Epithelial cell of proximal tubule (primary cell): ENCODE measurements around the gene ZFYVE21. TPM values are rescaled to one million over a fixed set of nuclear protein-coding genes. Genes with fewer than 3 reads are reported as not detected.
"Not testable (repeated sequence)": the region's sequence is repeated elsewhere in the genome, so short reads cannot be mapped to it uniquely, and the experiment has no call there.

ENCODE experiments used
- DNase-seq: peaks from one replicate; pipeline ENCODE4 v3.0.0-alpha.2; 2011; ENCODE audit warnings: low read depth
- H3K4me3 ChIP-seq: 2 replicates; pipeline ENCODE4 v1.5.1; 2011; ENCODE audit warnings: low read depth, mild to moderate bottlenecking, low read length
- CTCF ChIP-seq: conservative IDR thresholded peaks from 2 replicates; pipeline ENCODE4 v1.5.1; 2012; ENCODE audit warnings: low read depth, mild to moderate bottlenecking, low read length
- total RNA-seq: library from RNA; depleted of rRNA; stranded (reverse); fragments of >200 nt; gene quantifications from 2 replicates; pipeline ENCODE4 v1.2.3, GENCODE V29; 2015

The ZFYVE21 gene
- total RNA-seq, 1 donor from 2014 or later: 74.1 TPM

- H3K4me3 ChIP-seq: no peak overlapping the region
- no peak for TF ChIP-seq CTCF
- no peak for DNase-seq
Observed at GRCh38 chr14:103685276-103686211, 30.1 kb upstream of the ZFYVE21 start.

GRCh38 chr14:103686831-103687485 lies 28.7 kb upstream of the ZFYVE21 start:
- no peak for DNase-seq
- H3K4me3 ChIP-seq: no peak overlapping the region
- no peak for TF ChIP-seq CTCF

GRCh38 chr14:103687712-103688111 lies 27.9 kb upstream of the ZFYVE21 start:
- TF ChIP-seq CTCF: no peak
- H3K4me3 ChIP-seq: no peak overlapping the region
- DNase-seq: no peak

- TF ChIP-seq CTCF: no peak
- no peak overlapping the region for H3K4me3 ChIP-seq
- no peak for DNase-seq
Observed at GRCh38 chr14:103688441-103688840, 27.2 kb upstream of the ZFYVE21 start.

- no peak overlapping the region for H3K4me3 ChIP-seq
- no peak for TF ChIP-seq CTCF
- DNase-seq: no peak
Observed at GRCh38 chr14:103688906-103689902, 26.4 kb upstream of the ZFYVE21 start.

GRCh38 chr14:103690332-103690731 lies 25.3 kb upstream of the ZFYVE21 start:
- DNase-seq: no peak
- no peak overlapping the region for H3K4me3 ChIP-seq
- no peak for TF ChIP-seq CTCF

GRCh38 chr14:103691655-103692054 lies 24.0 kb upstream of the ZFYVE21 start:
- H3K4me3 ChIP-seq, DNase-seq: not testable (repeated sequence)
